GM23248 (cell line): ENCODE data around the gene RPTN.
"Not testable (repeated sequence)": the region's sequence is repeated elsewhere in the genome, so short reads cannot be mapped to it uniquely, and the experiment has no call there.

Experiments used
- EZH2 ChIP-seq: fragments of 200-600 bp; sonication (generic); IDR thresholded peaks from 2 replicates; pipeline ENCODE4 v1.6.1; 2018; ENCODE audit warnings: antibody characterized with exemption, mild to moderate bottlenecking; ENCODE audit not compliant: insufficient read depth, poor library complexity, severe bottlenecking
- EZH2phosphoT487 ChIP-seq: fragments of 200-600 bp; sonication (generic); IDR thresholded peaks from 2 replicates; pipeline ENCODE4 v1.6.1; 2018; ENCODE audit warnings: antibody characterized with exemption, moderate library complexity, mild to moderate bottlenecking, low read depth; ENCODE audit not compliant: insufficient read depth

DNA sequence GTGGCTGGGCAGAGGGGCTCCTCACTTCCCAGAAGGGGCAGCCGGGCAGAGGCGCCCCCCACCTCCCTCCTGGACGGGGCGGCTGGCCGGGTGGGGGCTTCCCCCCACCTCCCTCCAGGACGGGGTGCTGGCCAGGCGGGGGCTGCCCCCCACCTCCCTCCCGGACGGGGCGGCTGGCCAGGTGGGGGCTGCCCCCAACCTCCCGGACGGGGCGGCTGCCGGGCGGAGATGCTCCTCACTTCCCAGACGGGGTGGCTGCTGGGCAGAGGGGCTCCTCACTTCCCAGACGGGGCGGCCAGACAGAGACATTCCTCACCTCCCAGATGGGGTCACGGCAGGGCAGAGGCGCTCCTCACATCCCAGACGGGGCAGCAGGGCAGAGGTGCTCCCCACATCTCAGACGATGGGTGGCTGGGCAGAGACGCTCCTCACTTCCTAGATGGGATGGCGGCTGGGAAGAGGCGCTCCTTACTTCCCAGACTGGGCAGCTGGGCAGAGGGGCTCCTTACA, 14.3 kb downstream of the RPTN start:
- not testable (repeated sequence) for TF ChIP-seq EZH2phosphoT487, EZH2
